ENCODE results near the gene CHPF.

CHPF gene

GRCh38 chr2:219537657-219538488 lies 5.7 kb downstream of the CHPF start (continued):
- TF ChIP-seq ZNF280D (tag by site-specific recombination; IDR thresholded peaks at IDR 0.05) (no peak), ZNF266 (tag by site-specific recombination; IDR thresholded peaks at IDR 0.05; ENCODE audit: low read depth) (no peak), SETDB1 (IDR thresholded peaks at IDR 0.05; ENCODE audit: insufficient read length, low read length) (no peak), ZNF514 (tag by site-specific recombination; IDR thresholded peaks at IDR 0.05) (no peak), ZNF560 (tag by site-specific recombination; IDR thresholded peaks at IDR 0.05; ENCODE audit: borderline replicate concordance) (no peak), ZNF394 (tag by site-specific recombination; IDR thresholded peaks at IDR 0.05; ENCODE audit: borderline replicate concordance) (no peak), MYNN (tag by site-specific recombination; IDR thresholded peaks at IDR 0.05; ENCODE audit: borderline replicate concordance) (no peak), KLF17 (tag by site-specific recombination; IDR thresholded peaks at IDR 0.05) (peak; percentile 62; the same call in 1 of the 2 replicates)

- no peaks in the 10 kb centered on the region for H3K9me3 ChIP-seq (ENCODE audit: control insufficient read depth, insufficient read depth, low read depth, low read length)
- H3K36me3 ChIP-seq (ENCODE audit: control insufficient read depth in 2 of 2, insufficient read depth in 1 of 2, low read length in 2 of 2), result peaks cover 0 to 32% of the 10 kb centered on the region in 2 experiments; a peak in 1 of 3 replicates
- TF ChIP-seq ZNF585B (tag by site-specific recombination; IDR thresholded peaks at IDR 0.05) (no peak), ZNF146 (tag by site-specific recombination; IDR thresholded peaks at IDR 0.05) (no peak), ZNF132 (tag by site-specific recombination; IDR thresholded peaks at IDR 0.05; ENCODE audit: borderline replicate concordance) (no peak), KLF7 (tag by site-specific recombination; IDR thresholded peaks at IDR 0.05; ENCODE audit: borderline replicate concordance) (no peak), IKZF3 (tag by site-specific recombination; IDR thresholded peaks at IDR 0.05) (no peak), REPIN1 (tag by site-specific recombination; IDR thresholded peaks at IDR 0.05; ENCODE audit: low read depth) (no peak), PRDM4 (tag by site-specific recombination; IDR thresholded peaks at IDR 0.05) (no peak), ZNF521 (tag by site-specific recombination; IDR thresholded peaks at IDR 0.05) (no peak), ZNF248 (tag by site-specific recombination; IDR thresholded peaks at IDR 0.05) (no peak), ZNF184 (tag by site-specific recombination; IDR thresholded peaks at IDR 0.05) (no peak), ZNF488 (tag by site-specific recombination; IDR thresholded peaks at IDR 0.05) (no peak), WT1 (tag by site-specific recombination; IDR thresholded peaks at IDR 0.05) (no peak), ZNF660 (tag by site-specific recombination; IDR thresholded peaks at IDR 0.05) (no peak)
- POLR2A ChIA-PET, result no interaction called here
- no peak overlapping the region for H3K27ac ChIP-seq (ENCODE audit: extremely low read depth, low read depth, low read length)
- H3K4me3 ChIP-seq (ENCODE audit: low read depth, low read length), result no peak overlapping the region
- no peaks in the 10 kb centered on the region for H3K4me1 ChIP-seq (ENCODE audit: control insufficient read depth, insufficient read depth, low read length)
- CTCF ChIA-PET, result interaction anchor here (0.5 to 1.0 kb wide), 2 partner anchors 78 to 320 kb away, joined by 3 read pairs; no protein-coding TSS in a partner anchor
These were observed 6.6 kb downstream of the CHPF start for GRCh38 chr2:219536967-219537366.

Data from HEK293 (cell line).